ENCODE results near the gene POLR2C. TPM values are rescaled to one million over a fixed set of nuclear protein-coding genes. Genes with fewer than 3 reads are reported as not detected.
A peak's percentile ranks its signal among the peaks of the same experiment; 100 is the strongest.

Gene POLR2C
- total RNA-seq, 4 donors from 2014 or later: 80.0 to 141 (median 100.0) TPM

- no peaks in the 10 kb centered on the region for H3K27me3 ChIP-seq
- peaks cover 0 to 31% of the 10 kb centered on the region in 2 donors for H3K36me3 ChIP-seq
- TF ChIP-seq POLR2A (IDR thresholded peaks at IDR 0.05) (no peak), CTCF (IDR thresholded peaks at IDR 0.05) (no peak), EP300 (IDR thresholded peaks at IDR 0.05) (no peak), POLR2AphosphoS5 (IDR thresholded peaks at IDR 0.05) (no peak)
- no CpG with 5 or more reads among the region's 9 CpGs for WGBS, 2 donors (ENCODE audit: low coverage in 1 of 2)
- peak overlapping the region in 1 of 4 donors; percentile 20 for H3K27ac ChIP-seq
- no peak for ATAC-seq
- H3K9me3 ChIP-seq: no peaks in the 10 kb centered on the region
- no peak overlapping the region for H3K4me3 ChIP-seq
- peaks cover 0 to 53% (median 19%) of the 10 kb centered on the region in 3 donors for H3K4me1 ChIP-seq
Measured at GRCh38 chr16:57477531-57478202, 15.2 kb downstream of the POLR2C start.

DNA sequence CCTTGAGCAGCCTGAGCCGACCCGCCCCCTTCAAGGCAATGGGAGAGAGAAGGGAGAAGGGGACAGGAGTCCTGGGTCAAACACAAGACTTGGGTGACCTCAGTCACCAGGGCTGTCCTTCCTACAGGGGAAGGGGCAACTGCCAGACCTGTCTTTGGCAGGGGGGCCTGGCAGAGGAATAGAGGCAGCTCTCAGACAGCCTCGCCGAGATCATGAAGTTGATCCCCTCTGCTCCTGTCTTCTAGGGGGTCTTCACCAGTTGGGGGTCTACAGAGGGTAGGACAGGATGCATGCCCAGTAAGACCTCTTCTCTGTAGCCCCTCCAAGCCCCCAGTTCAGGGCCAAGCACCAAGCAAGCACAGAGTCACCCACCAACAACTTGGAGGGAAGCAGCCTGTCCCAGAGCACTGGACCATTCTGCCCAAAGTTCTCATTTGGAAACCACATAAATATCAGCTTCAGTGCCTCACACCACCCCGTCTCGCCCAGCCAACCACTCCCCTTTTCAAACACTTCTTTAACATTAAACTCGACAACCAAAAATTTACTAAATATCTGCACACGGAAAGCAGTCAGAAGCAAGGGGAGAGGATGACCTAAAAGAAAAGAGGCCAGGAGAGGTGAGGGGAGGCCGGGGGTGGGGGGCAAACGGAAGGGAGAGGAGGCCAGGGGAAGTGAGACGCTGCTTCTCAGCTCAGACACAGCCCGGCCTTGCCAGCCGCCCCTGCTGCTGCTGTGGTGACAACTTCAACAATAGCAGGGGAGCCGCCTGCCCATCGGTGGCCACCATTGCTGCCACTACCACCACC lies 16.1 kb downstream of the POLR2C start:
- WGBS, 2 donors (ENCODE audit: low coverage in 1 of 2): 36 to 50% methylated on average over 2 to 11 of the region's 15 CpGs
- no peak for TF ChIP-seq POLR2A (IDR thresholded peaks at IDR 0.05)
- TF ChIP-seq CTCF (IDR thresholded peaks at IDR 0.05): no peak
- no peak for TF ChIP-seq EP300 (IDR thresholded peaks at IDR 0.05)
- no peak for TF ChIP-seq POLR2AphosphoS5 (IDR thresholded peaks at IDR 0.05)
- peaks cover 0 to 53% (median 19%) of the 10 kb centered on the region in 3 donors for H3K4me1 ChIP-seq

DNA sequence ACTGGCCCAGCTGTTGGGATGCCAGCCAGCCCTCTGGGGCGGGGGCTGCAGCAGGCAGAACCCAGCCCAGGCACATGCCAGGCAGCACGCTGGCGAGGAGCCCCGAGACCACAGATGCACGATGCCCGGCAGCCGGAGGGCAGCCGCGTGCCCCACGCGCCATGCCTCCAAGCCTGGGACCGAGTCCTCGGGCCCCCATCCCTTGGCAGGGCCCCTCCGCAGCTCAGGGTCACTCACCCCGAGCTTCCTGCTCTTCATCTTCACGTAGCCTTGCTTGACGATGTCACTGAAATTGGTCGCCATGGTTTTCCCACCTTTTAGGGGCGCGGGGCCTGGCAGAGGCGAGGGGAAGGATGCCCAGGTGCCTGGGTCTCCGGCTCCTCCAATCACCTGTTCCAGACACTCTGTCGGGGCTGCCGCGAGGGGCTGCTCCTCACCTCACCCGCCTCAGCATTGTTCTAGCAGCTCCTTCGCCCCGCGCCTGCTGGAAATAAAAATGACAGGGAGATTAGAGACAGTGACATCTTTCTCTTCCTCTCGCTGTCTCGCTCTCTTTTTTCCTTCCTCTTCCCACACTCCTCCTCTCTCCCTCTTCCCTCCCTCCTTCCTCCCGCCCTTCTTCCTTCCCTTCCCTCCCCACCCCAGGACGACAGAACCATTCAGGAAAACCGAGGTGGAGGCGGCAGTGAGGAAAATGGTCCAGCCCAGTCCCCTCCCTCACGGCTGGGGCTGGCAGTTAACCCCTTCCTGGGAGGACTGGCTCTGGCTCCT lies 16.9 kb downstream of the POLR2C start:
- H3K4me3 ChIP-seq: peak overlapping the region; percentile 17 to 49
- ATAC-seq: peak; percentile 47
- no peaks in the 10 kb centered on the region for H3K9me3 ChIP-seq
- no peak for TF ChIP-seq CTCF (IDR thresholded peaks at IDR 0.05)
- TF ChIP-seq POLR2AphosphoS5 (IDR thresholded peaks at IDR 0.05): no peak
- no peak for TF ChIP-seq EP300 (IDR thresholded peaks at IDR 0.05)
- no peak for TF ChIP-seq POLR2A (IDR thresholded peaks at IDR 0.05)
- peaks cover 0 to 14% of the 10 kb centered on the region in 2 donors for H3K36me3 ChIP-seq
- WGBS, 2 donors (ENCODE audit: low coverage in 1 of 2): 7 to 26% methylated on average over 10 to 15 of the region's 36 CpGs
- no peaks in the 10 kb centered on the region for H3K27me3 ChIP-seq
- H3K27ac ChIP-seq: peak overlapping the region in 3 of 4 donors; percentile 31 to 50 (median 45)
- peaks cover 0 to 60% (median 19%) of the 10 kb centered on the region in 3 donors for H3K4me1 ChIP-seq

More for the DNA sequence above, 16.1 kb downstream of the POLR2C start:
- Histone ChIP-seq H3K27ac (peak overlapping the region in 3 of 4 donors; percentile 20 to 50 (median 31)), H3K9me3 (no peaks in the 10 kb centered on the region), H3K27me3 (no peaks in the 10 kb centered on the region), H3K4me3 (peak overlapping the region; percentile 17 to 49), H3K36me3 (peaks cover 0 to 22% of the 10 kb centered on the region in 2 donors)
- ATAC-seq: no peak

DNA sequence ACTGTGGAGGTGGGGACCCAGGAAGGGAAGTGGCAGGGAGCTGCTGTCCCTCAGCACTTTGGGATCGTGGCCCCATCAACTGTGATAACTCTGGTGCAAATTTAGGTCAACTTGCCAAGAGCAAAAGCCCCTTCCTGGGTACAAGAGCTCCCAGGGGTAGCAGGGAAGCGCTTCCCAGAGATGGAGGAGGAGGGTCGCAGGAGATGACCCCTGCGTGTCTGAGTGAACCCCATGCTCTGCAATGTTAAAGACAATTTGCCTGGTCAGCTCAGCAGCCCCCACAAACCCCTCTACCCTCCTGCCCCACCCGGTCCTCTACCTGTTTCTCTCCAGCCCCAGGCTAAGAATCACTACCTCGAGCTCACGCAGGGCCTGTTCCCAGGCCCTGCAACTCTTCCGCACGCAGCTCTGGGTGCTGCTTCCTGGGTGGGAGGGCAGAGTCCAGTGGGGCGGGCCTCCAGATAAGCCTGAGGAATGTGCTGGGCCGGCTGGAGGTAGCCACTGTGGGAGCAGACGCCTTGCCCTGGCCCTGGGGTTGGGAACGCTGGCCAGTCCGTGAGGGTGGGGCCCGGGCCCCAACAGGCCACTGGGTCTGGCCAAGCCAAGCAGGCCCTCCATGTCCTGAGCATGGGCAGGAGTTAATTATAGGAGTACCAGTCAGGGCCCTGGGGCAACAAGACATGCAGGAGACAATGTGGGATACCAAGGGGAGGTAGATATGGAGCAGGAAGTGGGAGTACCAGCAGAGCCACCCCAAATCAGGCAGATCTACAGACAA lies 17.7 kb downstream of the POLR2C start:
- Histone ChIP-seq H3K4me1 (peaks cover 0 to 68% (median 23%) of the 10 kb centered on the region in 3 donors), H3K36me3 (peaks cover 0 to 6% of the 10 kb centered on the region in 2 donors), H3K9me3 (no peaks in the 10 kb centered on the region), H3K27ac (peak overlapping the region in 3 of 4 donors; percentile 31 to 50 (median 45)), H3K4me3 (peak overlapping the region in 1 of 2 donors; percentile 49), H3K27me3 (no peaks in the 10 kb centered on the region)
- no peak for TF ChIP-seq POLR2AphosphoS5 (IDR thresholded peaks at IDR 0.05)
- no peak for TF ChIP-seq POLR2A (IDR thresholded peaks at IDR 0.05)
- TF ChIP-seq EP300 (IDR thresholded peaks at IDR 0.05): no peak
- no peak for TF ChIP-seq CTCF (IDR thresholded peaks at IDR 0.05)
- peak; percentile 78 for ATAC-seq
- WGBS, 2 donors (ENCODE audit: low coverage in 1 of 2): 30 to 49% methylated on average over 2 to 3 of the region's 15 CpGs

Measured in gastroesophageal sphincter (tissue), 4 donors.